ENCODE data around the gene DHRSX.
"Not testable (repeated sequence)": the region's sequence is repeated elsewhere in the genome, so short reads cannot be mapped to it uniquely, and the experiment has no call there.

Gene DHRSX

DNA sequence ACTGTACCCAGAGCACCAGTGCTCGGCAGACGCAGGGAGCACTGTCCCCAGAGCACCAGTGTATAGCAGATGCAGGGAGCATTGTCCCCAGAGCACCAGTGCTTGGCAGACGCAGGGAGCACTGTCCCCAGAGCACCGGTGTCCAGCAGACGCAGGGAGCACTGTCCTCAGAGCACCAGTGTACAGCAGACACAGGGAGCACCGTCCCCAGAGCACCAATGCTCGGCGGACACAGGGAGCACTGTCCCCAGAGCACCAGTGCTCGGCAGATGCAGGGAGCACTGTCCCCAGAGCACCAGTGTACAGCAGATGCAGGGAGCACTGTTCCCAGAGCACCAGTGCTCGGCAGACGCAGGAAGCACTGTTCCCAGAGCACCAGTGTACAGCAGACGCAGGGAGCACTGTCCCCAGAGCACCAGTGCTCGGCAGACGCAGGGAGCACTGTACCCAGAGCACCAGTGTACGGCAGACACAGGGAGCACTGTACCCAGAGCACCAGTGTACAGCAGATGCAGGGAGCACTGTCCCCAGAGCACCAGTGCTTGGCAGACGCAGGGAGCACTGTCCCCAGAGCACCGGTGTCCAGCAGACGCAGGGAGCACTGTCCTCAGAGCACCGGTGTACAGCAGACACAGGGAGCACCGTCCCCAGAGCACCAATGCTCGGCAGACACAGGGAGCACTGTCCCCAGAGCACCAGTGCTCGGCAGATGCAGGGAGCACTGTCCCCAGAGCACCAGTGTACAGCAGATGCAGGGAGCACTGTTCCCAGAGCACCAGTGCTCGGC lies 234.9 kb downstream of the DHRSX start:
- not testable (repeated sequence) for DNase-seq

DNA sequence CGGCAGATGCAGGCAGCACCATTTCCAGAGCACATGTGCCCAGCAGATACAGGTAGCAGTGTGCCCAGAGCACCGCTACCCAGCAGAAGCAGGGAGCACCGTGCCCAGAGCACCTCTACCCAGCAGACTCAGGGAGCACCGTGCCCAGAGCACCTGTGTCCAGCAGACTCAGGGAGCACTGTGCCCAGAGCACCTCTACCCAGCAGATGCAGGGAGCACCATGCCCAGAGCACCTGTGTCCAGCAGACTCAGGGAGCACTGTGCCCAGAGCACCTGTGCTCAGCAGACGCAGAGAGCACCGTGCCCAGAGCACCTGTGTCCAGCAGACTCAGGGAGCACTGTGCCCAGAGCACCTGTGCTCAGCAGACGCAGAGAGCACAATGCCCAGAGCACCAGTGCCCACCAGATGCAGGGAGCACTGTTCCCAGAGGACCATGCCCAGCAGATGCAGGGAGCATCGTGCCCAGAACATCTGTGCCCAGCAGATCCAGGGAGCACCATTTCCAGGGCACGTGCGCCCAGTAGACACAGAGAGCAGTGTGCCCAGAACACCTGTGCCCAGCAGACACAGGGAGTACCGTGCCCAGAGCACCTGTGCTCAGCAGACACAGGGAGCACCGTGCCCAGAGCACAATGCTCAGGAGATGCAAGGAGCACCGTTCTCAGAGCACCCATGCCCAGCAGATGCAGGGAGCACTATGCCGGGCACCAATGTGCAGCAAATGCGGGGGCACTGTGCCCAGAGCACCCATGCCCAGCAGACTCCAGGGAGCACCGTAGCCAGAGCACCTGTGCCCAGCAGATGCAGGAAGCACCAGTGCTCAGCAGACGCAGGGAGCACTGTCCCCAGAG lies 236.4 kb downstream of the DHRSX start:
- no peak for DNase-seq

DNA sequence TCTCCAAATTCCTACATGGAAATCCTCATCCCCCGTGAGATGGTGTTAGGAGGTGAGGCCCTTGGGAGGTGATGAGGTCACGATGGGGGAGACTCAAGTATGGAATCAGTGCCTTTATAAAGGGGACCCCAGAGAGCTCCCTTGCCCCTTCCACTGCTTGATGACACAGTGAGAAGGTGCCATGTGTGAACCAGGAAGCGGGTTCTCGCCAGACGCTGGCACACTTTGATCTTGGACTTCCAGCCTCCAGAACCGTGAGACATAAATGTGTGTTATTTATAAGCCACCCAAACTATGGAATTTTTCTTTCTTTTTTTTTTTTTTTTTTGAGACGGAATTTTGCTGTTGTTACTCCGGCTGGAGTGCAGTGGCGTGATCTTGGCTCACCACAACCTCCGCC lies 237.6 kb downstream of the DHRSX start:
- no peak for DNase-seq

DNA sequence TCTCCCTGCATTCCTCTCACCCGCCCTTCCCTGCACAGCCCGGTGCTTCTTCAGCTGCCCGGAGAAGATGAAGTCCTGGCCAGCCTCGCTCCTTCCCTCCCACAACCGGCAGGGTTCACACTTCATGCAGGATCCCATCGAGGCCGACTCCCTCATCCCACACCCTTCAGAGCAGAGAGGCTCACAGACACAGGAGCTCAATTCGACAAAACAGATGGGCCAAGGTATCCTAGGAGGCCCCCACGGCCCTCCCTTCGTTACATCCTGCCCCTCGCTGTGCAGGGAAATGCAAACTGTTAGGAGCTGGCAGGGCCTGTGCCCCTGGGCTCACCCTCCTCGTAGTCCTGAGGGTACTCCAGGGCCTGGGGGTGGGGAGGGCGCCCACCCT lies 238.1 kb downstream of the DHRSX start:
- no peak for DNase-seq

DNA sequence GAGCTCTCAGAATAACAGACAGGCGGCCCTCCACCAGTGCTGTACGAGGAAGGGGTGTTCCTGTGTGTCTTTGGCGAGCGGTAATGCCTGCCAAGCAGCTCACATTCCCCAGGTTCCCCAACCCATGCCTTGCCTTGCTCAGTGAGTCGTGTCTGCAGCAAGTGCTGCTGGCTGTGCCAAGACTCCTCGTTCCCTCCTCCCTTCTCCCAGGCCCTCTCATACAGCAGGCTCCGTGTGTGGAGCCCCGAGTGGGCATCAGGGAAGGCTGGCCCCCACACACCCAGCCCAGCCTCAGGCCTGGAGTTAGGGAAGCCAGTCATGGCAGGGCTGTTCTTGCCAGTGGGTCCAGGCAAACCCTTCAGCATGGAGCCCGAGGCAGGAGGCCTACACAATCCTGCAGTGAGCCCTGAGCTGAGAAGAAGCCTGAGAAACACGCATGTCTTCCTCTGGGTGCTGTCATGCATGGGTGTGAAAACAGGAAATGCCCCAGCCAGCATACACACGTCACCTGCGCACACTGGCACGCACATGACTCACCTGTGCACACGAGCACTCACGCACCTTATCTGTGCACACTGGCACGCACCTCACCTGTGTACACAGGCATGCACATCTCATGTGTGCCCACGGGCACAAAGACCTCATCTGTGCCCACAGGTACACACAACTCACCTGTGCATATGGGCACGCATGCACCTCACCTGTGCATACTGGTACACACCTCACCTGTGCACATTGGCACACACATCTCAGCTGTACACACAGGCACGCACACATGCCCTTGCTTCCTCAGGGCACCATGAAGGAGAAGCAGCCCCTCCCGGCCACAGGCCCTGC lies 238.7 kb downstream of the DHRSX start:
- no peak for DNase-seq

DNA sequence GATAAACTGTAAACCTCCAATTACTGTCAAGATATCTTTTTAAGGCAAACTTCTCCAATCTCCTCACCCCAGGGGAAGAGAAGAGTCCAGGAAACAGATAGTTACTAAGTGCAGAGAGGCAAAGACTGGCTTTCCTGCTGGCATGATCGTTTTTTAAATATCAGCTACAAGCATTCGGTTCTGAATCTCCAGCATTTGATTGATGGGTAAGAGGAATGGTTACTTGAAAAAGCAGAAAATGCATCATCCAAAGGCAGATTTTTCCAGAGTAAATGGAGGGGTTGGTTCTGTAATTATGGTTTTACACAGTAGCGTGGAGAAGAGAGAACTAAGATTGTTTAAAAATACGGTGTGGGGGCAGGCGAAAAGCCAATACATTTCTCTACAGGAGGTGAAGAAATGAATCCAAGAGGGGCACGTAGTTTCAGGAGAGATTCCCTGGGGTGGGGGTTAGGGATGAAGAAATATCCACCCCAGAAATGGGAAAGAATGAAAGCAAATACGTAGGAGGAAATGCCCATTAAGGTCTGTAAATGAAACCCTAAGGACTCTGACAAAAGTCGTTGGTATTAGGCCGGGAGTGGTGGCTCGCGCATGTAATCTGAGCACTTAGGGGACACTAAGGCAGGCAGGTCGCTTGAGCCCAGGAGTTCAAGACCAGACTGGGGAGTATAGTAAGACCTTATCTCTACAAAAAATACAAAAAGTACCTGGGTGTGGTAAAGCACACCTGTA lies 248.3 kb downstream of the DHRSX start:
- DNase-seq: no peak

DNA sequence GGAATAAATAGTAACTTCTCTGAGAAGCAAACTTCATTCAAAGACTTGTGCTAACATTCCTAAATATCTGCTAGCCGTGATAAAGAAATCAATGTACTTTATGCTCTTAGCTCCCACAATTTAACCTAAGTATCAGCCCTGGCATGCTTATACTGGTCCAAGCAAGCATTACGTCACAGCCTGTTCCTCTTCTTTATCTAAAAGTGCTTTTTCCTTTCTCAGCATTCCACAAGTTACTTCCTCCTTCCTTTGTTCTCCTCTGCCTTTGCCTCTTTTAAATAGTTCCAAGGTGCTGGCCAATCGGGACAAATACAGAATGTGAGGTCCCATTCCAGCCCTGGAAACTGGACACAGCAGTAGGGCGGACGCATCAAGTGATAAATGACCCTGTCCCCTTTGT lies 249.6 kb downstream of the DHRSX start:
- no peak for DNase-seq

DNA sequence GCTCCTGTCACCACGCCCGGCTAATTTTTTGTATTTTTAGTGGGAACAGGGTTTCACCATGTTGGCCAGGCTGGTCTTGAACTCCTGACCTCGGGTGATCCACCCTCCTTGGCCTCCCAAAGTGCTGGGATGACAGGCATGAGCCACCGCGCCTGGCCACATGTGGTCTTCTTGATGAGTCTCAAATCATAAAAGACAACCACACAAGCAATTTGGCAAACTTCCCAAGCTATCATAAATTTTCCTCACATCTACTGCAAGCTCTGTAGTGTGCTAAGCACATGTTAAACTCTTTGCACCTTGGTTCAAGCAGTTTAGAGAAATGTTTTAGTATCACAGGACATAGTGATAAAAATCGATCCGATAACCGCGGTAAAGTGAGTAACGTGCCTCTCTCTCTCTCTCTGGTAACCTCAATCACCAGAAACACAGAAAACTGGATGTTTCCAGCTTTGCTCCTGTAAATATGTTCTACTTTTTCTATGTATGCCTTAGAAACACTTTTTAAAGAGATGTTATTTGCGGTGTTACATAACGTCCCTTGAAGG lies 256.8 kb downstream of the DHRSX start:
- DNase-seq: no peak

DNA sequence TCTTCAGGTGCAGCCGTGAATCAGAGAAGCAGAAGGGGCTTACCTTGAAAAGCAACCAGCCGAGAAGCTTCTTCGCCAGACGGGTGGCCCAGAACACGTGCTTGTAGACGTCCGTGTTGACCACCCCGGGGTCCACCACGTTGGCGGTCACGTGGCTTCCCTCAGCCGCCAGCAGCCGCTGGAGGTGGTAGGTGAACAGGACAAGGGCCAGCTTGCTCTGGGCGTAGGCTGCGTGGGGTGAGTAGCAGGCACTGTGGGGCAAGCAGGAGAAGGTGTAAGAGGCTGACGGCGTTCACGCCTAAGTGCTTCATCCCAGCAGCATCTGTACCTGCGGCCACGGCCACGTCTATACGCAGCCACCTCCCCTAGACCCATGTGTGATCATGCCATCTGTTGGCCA lies 257.8 kb downstream of the DHRSX start:
- no peak for DNase-seq

DNA sequence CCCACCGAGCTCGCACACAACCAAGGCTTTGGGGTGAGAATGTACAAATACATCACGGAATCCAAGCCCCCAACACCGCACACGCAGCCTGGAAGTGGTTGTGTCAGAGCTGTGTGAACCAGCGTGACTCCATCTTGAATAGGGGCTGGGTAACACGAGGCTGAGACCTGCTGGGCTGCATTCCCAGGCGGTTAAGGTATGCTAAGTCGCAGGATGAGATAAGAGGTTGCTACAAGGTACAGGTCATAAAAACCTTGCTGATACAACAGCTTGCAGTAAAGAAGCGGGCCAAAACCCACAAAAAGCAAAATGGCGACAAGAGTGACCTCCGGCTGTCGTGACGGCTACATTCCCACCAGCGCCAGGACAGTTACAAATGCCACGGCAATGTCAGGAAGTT lies 258.4 kb downstream of the DHRSX start:
- no peak for DNase-seq

DNA sequence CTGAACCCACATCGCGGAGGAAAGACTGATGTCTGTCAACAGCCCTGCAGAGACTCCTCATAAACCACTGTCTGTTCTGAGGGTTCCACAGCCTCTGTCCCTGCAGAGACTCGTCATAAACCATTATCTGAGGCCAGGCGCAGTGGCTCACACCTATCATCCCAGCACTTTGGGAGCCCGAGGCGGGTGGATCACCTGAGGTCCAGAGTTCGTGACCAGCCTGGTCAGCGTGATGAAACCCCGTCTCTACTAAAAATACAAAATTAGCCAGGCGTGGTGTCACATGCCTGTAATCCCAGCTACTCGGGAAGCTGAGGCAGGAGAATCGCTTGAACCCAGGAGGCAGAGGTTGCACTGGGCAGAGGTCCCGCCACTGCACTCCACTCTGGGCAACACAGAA lies 259.3 kb downstream of the DHRSX start:
- DNase-seq: not testable (repeated sequence)

DNA sequence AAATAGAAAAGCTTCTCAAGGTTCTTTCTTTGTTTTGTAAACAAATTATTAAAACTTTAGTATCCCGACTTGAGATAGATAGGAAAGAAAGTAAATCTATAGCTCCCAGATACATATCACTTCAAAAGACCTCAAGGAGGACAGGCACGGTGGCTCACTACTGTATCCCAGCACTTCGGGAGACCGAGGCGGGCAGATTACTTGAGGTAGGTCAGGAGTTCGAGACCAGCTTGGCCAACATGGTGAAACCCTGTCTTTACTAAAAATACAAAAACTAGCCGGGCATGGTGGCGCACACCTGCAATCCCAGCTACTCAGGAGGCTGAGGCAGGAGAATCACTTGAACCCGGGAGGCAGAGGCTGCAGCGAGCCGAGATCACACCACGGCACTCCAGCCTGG lies 260.0 kb downstream of the DHRSX start:
- not testable (repeated sequence) for DNase-seq

DNA sequence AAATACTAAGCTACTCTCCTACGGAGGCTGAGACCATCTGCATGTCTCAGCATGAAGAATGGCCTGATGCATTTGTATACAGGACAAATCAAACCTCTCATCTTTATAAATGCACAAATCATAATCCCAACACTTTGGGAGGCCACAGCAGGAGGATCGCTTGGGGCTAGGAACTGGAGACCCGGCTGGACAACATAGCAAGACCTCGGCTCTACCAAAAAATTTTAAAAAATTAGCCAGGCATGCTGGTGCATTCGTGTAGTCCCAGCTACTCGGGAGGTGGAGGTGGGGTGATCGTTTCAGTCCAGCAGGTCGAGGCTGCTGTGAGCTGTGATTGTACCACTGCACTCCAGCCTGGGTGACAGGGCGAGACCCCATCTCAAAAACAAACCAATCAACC lies 262.8 kb downstream of the DHRSX start:
- DNase-seq: no peak

DNA sequence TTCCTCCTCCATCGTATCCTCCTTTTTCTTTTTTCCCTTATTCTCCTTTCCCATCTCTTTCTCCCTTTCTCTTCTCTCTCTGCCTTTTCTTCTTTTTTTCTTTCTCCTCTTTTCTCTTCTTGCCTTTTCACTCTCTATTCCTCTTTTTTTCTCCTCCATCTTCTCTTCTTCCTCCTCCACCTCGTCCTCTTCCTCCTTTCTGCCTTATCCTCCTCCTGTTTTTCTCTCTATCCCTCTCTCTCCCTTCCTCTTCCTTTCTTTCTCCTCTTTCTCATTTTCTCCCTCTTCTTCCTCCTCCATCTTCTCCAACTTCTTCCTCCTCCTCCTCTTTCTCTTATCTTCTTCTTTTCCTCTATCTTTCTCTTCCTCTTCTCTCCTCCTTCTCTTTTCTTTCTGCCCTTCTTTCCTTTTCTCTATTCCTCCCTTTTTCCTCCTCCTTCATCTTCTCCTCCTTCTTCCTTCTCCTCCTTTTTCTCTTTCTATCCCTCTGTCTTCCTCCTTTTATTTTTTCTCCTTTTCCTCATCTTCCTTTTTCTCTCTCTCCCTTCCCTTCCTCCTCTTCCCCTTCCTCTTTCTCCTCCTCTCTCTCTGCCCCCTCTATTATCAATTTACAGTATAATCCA lies 269.1 kb downstream of the DHRSX start:
- no peak for DNase-seq

DNA sequence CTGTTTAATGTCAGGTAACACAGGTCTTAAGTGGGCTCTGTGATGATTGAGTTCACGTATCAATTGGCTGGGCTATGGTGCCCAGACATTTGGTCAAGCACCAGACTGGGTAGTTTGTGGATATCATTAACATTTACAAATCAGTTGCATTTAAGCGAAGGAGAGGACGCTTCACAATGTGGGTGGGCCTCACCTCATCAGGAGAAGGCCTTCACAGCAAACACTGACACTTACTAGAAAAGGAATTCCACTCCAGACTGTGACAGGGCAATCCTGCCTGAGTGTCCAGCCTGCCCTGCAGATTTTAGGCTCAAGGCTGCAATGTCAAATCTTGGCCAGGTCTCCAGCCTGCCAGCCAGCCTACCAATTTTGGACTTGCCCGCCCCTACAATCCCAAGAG lies 270.3 kb downstream of the DHRSX start:
- no peak for DNase-seq

DNA sequence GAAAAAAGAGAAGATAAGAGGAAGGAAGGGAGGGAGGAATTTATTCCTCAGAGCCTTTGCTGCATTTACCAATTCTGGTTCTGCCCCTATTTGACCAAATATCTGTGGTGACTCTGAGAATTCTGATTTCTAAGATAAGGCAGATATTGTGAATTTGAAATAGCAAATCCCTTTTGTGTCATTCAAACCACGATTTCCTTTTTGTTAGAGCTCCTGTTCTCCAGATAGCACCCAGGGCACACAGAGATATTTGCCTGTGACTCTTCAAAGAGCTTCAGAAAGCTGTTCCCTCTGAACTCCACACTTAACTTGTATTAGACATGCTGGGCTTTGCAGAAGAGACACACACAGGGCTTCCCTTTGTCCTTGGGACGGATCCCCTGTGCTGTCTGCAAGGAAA lies 272.2 kb downstream of the DHRSX start:
- no peak for DNase-seq

DNA sequence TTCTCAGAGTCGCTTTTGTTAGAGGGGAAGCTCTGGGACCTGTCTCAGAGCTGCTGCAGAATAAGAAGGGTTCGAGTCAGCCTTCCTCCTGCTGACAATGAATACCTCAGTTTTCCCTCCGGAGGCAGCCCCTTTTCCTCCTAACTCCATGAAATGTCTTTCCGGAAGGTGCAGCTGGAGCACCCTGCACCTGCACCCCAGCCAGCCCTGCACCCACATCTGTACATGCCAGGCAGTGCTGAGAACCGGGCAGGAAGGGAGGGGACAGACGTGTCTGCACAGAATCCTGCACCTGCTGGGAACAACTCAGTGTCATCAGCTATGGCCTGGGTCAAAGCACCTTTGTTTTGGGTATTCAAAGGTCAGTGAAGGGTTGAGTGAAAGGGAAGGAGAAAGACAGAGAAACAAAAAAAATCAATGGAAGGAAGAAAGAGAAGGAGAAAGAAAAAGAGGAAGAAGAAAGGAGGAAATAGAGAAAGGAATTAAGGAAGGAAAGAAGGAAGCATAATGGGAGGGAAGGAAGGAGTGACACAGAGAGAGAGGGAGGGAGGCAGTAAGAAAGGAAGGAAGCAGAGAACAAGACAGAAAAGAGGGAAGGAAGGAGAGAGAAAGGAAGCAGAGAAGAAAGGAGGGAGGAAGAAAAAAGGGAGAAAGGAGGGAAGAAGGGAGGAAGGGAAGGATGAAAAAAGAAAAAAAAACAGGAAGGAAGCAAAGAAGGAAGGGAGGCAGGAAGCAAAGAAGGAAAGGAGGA lies 273.7 kb downstream of the DHRSX start:
- no peak for DNase-seq

DNA sequence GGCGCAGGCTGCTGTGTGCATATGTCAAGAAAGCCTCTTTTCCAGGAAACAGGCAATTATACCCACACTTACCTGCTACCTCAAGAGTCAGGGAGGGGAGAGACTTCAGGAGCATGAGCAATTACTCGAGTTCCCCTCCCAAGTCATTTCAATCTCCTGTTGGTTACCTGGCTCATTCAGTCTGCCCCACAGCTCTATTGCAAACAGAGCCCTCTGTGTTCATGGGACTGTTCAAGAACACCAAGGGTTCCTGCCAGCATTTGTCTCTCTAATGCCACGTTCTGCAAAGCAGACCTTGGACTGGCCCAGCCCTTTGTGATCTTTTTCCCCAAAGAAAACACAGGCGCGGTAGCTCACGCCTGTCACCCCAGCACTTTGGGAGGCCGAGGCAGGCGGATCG lies 274.6 kb downstream of the DHRSX start:
- DNase-seq: no peak

DNA sequence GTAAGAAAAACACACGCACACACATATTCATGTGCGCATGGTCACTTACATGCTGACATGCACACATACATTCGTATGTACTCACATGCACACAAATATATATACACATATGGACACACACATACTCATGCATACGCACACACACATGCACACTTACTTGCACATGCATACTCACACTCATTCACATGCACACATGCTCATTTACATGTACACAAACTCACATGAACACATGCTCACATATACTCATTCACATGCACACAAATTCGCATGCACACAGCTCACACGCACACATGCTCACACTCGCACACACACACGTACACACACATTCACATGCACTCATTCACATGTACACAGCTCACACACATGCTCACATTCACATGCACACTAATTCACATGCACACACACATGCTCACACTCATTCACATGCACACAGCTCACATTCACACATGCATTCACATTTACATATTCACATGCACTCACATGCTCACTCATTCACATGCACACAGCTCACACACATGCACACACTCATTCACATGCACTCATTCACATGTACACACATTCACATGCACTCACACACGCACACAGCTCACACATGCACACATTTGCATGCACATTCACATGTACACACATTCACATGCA lies 276.1 kb downstream of the DHRSX start:
- no peak for DNase-seq

Measured in nucleus accumbens (tissue), 56 donors.